ENCODE measurements around the gene HIPK2. TPM values are rescaled to one million over a fixed set of nuclear protein-coding genes. Genes with fewer than 3 reads are reported as not detected.

Gene HIPK2
- total RNA-seq, 1 experiment from 2014 or later, result 33.4 TPM

DNA sequence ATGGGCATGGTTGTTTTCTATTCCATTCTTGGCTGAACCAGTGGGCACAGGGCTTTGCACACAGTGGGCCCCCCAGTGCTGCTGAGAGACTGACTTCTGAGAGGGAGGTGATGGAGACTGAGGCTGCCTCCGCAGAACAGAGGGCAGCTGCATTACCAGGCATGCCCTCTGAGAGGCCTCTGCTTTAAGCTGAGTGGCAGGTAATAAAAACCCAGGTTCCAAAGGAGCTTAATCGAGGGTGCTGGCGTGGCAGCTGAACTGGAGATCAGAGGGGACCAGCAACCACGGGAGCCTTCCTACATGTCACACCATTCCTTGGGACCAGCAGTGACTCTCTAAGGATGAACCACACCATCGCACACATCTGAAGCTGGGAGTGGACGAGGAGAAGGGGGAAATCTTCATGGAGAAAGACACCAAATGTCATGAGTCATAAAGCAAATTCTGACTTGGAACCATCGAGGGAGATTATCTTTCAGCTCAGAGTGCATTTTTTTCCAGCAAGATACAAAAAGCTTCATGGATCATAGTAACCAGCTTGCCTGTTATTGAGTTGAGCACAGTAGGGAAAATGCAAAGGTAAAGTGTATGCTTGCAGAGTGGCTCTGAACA, 24.6 kb downstream of the HIPK2 start:
- DNase-seq, result no peak
- H3K4me3 Mint-ChIP-seq (ENCODE audit: low read depth, unreplicated experiment), result no peak overlapping the region
- no peaks in the 10 kb centered on the region for H3K4me1 Mint-ChIP-seq (ENCODE audit: low read depth, unreplicated experiment)
- BruUV-seq (replicated peaks), result no TSS peak
- no peak overlapping the region for H3K27ac Mint-ChIP-seq (ENCODE audit: unreplicated experiment)
- intact Hi-C loops (cut with micrococcal nuclease; ENCODE audit: unreplicated experiment), result no loop called here
- H3K9me3 Mint-ChIP-seq (ENCODE audit: low read depth, unreplicated experiment), result no peaks in the 10 kb centered on the region
- TF ChIP-seq, protein P1, sequence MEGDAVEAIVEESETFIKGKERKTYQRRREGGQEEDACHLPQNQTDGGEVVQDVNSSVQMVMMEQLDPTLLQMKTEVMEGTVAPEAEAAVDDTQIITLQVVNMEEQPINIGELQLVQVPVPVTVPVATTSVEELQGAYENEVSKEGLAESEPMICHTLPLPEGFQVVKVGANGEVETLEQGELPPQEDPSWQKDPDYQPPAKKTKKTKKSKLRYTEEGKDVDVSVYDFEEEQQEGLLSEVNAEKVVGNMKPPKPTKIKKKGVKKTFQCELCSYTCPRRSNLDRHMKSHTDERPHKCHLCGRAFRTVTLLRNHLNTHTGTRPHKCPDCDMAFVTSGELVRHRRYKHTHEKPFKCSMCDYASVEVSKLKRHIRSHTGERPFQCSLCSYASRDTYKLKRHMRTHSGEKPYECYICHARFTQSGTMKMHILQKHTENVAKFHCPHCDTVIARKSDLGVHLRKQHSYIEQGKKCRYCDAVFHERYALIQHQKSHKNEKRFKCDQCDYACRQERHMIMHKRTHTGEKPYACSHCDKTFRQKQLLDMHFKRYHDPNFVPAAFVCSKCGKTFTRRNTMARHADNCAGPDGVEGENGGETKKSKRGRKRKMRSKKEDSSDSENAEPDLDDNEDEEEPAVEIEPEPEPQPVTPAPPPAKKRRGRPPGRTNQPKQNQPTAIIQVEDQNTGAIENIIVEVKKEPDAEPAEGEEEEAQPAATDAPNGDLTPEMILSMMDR (IDR thresholded peaks at IDR 0.05; ENCODE audit: unreplicated experiment), result no peak
- no peaks in the 10 kb centered on the region for H3K27me3 Mint-ChIP-seq (ENCODE audit: unreplicated experiment)
- H3K36me3 Mint-ChIP-seq (ENCODE audit: insufficient read depth, unreplicated experiment), result no peaks in the 10 kb centered on the region
- CTCF ChIA-PET, result no interaction called here

- intact Hi-C loops (cut with micrococcal nuclease; ENCODE audit: unreplicated experiment), result no loop called here
- no peak overlapping the region for H3K4me3 Mint-ChIP-seq (ENCODE audit: low read depth, unreplicated experiment)
- H3K9me3 Mint-ChIP-seq (ENCODE audit: low read depth, unreplicated experiment), result no peaks in the 10 kb centered on the region
- no peaks in the 10 kb centered on the region for H3K27me3 Mint-ChIP-seq (ENCODE audit: unreplicated experiment)
- H3K27ac Mint-ChIP-seq (ENCODE audit: unreplicated experiment), result no peak overlapping the region
- BruUV-seq (replicated peaks), result no TSS peak
- no peaks in the 10 kb centered on the region for H3K4me1 Mint-ChIP-seq (ENCODE audit: low read depth, unreplicated experiment)
- DNase-seq, result no peak
- CTCF ChIA-PET, result interaction anchor here (0.7 kb wide), 1 partner anchor 269 kb away, joined by 3 read pairs; the partner anchor contains the start of gene KLRG2
- TF ChIP-seq, protein P1 (IDR thresholded peaks at IDR 0.05; ENCODE audit: unreplicated experiment), result no peak
- H3K36me3 Mint-ChIP-seq (ENCODE audit: insufficient read depth, unreplicated experiment), result no peaks in the 10 kb centered on the region
These were observed 25.2 kb downstream of the HIPK2 start for GRCh38 chr7:139752604-139753003.

DNA sequence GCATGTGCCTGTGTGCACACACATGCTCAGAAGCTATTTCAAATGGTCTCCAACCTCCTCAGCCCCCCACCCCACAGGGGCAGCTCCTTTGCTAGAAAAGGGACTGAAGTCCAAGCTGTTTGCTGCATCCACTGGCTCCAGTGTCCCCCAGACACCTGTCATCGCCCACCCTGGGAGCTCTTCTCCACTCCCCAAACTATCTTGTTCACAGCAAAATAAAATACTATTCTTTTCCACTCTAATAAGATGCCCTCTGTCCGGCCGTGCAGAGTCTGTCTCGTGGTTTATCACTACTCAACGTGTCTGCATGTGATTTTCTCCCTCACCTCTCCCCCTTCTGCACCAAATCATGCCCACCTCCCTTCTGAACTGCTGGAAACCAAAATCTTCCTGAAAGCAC, 25.6 kb downstream of the HIPK2 start:
- Mint-ChIP-seq H3K27me3 (ENCODE audit: unreplicated experiment) (no peaks in the 10 kb centered on the region), H3K36me3 (ENCODE audit: insufficient read depth, unreplicated experiment) (no peaks in the 10 kb centered on the region), H3K9me3 (ENCODE audit: low read depth, unreplicated experiment) (no peaks in the 10 kb centered on the region), H3K4me3 (ENCODE audit: low read depth, unreplicated experiment) (no peak overlapping the region), H3K4me1 (ENCODE audit: low read depth, unreplicated experiment) (no peaks in the 10 kb centered on the region), H3K27ac (ENCODE audit: unreplicated experiment) (no peak overlapping the region)
- no peak for DNase-seq
- intact Hi-C loops (cut with micrococcal nuclease; ENCODE audit: unreplicated experiment), result no loop called here
- no TSS peak for BruUV-seq (replicated peaks)
- CTCF ChIA-PET, result interaction anchor here (0.7 kb wide), 1 partner anchor 269 kb away, joined by 3 read pairs; the partner anchor contains the start of gene KLRG2
- TF ChIP-seq, protein P1 (IDR thresholded peaks at IDR 0.05; ENCODE audit: unreplicated experiment), result no peak

DNA sequence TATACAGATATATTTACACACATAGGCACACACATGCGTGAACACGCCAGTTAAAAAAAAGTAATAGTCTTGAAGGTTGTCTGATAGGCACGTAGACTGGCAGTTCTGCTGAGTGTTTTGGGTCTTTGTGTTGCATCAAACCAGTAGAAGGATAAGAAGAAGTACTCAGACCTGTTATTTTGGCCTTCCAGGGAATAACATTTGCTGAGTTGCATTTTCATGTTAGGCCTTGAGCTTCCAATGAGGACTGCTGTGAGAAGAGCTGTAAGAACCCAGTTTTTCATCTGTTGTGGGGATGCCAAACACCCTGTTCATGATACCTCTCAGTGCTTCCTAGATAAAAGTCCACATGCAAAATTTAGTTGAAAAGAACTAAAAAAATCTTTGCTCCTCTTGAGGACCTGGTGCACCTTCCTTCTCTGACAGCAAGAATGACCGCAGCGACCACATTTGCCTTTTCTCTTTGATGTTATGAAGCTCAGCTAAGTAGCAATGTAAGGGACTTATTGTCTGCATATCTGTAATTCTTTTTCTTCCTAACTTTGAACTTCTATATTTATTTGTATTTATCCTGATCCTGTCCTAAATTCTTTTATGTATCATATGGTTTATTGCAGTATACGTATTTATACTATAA, 27.2 kb downstream of the HIPK2 start:
- DNase-seq, result no peak
- Mint-ChIP-seq H3K27ac (ENCODE audit: unreplicated experiment) (no peak overlapping the region), H3K4me1 (ENCODE audit: low read depth, unreplicated experiment) (no peaks in the 10 kb centered on the region), H3K27me3 (ENCODE audit: unreplicated experiment) (no peaks in the 10 kb centered on the region), H3K9me3 (ENCODE audit: low read depth, unreplicated experiment) (no peaks in the 10 kb centered on the region), H3K4me3 (ENCODE audit: low read depth, unreplicated experiment) (no peak overlapping the region), H3K36me3 (ENCODE audit: insufficient read depth, unreplicated experiment) (no peaks in the 10 kb centered on the region)
- intact Hi-C loops (cut with micrococcal nuclease; ENCODE audit: unreplicated experiment), result no loop called here
- TF ChIP-seq, protein P1 (IDR thresholded peaks at IDR 0.05; ENCODE audit: unreplicated experiment), result no peak
- CTCF ChIA-PET, result interaction anchor here (0.6 kb wide), 1 partner anchor 104 kb away, joined by 9 read pairs; no protein-coding TSS in a partner anchor
- BruUV-seq (replicated peaks), result no TSS peak

All from Calu3 (cell line).